Adrenal gland (tissue), 5 donors: ENCODE measurements around the gene CYP27B1.

Source experiments
- CTCF ChIP-seq, 6 experiments: fragments of 450-650 bp in 4 of 6; fragments of 200-600 bp in 2 of 6; sonication (generic) in 1 of 6; IDR thresholded peaks; 1 replicate in 5 of 6; 2 replicates in 1 of 6; pipeline versions ENCODE4 v1.5.1 to v1.8.0; 2016 to 2021; ENCODE audit warnings: antibody characterized with exemption in 6 of 6, mild to moderate bottlenecking in 2 of 6, moderate library complexity in 1 of 6
- POLR2A ChIP-seq, 2 donors: fragments of 450-650 bp; IDR thresholded peaks; one replicate each; pipeline ENCODE4 v1.6.1; 2017; ENCODE audit warnings: antibody characterized with exemption in 2 of 2, mild to moderate bottlenecking in 2 of 2, moderate library complexity in 1 of 2
- donor health status: DM: no; HTN: no; CAD: no.

- TF ChIP-seq CTCF (IDR thresholded peaks at IDR 0.05) (no peak), POLR2A (IDR thresholded peaks at IDR 0.05) (no peak)
These were observed 14.4 kb upstream of the CYP27B1 start for GRCh38 chr12:57781244-57781643.
